Right atrium auricular region (tissue), 2 donors: ENCODE data around the gene P4HA1. TPM values are rescaled to one million over a fixed set of nuclear protein-coding genes. Genes with fewer than 3 reads are reported as not detected.

Experiments
- DNase-seq: peaks from one replicate; pipeline ENCODE4 v3.0.0-alpha.2; 2019; ENCODE audit warnings: low spot score
- H3K27ac ChIP-seq, 2 donors: fragments of 200-600 bp; sonication (generic); 1 replicate in 1 of 2; 2 replicates in 1 of 2; pipeline ENCODE4 v1.5.1; 2016 to 2019
- H3K27me3 ChIP-seq, 2 donors: fragments of 200-600 bp; sonication (generic); one replicate each; pipeline versions ENCODE4 v1.5.1 to v1.6.0; 2017 to 2019
- H3K36me3 ChIP-seq: fragments of 200-600 bp; sonication (generic); one replicate; pipeline ENCODE4 v1.5.1; 2016
- H3K4me1 ChIP-seq, 2 donors: fragments of 200-600 bp; sonication (generic); one replicate each; pipeline versions ENCODE4 v1.5.1 to v1.6.0; 2017 to 2019
- H3K4me3 ChIP-seq, 2 donors: fragments of 200-600 bp; sonication (generic); 1 replicate in 1 of 2; 2 replicates in 1 of 2; pipeline ENCODE4 v1.5.1; 2017 to 2019; ENCODE audit warnings: mild to moderate bottlenecking in 1 of 2, moderate library complexity in 1 of 2
- H3K9me3 ChIP-seq, 2 donors: fragments of 200-600 bp; sonication (generic); one replicate each; pipeline ENCODE4 v1.5.1; 2019
- total RNA-seq, 2 donors: library from RNA; depleted of rRNA; stranded (reverse); fragments of >200 nt; gene quantifications; one replicate each; pipeline ENCODE4 v1.1.0, GENCODE V29; 2016
- TF ChIP-seq, protein P1 (sequence below), 2 donors: fragments of 200-600 bp; sonication (generic); IDR thresholded peaks; one replicate each; pipeline ENCODE4 v1.5.1; 2019; ENCODE audit warnings: antibody characterized with exemption in 2 of 2

The P4HA1 gene
- 10 to 100 TPM; 29.5 to 45.4 TPM for total RNA-seq

DNA sequence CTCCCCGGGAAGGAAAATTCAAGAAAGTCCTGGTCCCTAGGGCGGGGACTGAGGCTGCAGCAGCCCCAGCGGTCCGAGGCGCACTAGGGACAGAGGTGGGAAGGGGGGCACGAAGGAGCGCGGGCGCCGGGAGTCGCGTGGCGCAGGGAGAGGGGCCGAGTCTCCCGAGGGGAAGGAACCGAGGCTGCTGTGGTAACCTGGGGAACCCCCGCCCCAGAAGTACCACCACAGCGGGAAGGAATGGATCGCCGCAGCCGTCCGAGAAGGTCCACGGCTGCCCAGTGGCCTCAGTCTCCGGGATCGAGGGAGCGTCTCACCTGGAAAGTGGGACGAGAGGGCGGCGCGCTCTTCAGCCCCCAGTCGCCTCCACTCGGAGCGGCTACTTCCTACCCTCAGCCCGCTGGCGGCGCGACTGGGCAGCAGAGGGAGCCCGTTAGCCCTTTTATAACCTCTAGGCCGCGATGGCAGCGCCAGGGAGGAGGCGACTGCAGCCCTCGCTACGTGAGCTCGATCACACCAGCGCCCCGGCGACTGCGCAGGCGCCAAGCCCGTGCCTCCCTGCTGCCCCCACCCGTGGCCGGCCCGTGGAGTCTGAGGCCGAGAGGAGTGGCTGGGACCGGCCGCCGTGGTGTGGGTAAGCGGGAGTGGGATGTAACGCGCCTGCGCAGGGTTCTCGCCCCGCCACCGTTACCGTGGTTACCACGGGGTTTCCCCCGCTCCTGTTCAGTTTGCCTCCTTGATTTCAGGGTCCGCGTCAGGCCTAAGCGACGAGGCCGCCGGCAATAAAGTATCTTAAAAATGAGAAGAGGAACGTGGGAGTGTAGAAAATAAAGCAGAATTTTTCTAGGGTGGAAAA, at the start of gene P4HA1:
P4HA1 (minus strand) TSS at position 418 of the 856 bp plus-strand sequence. CDS start 21,983 bp downstream, outside the sequence.
- no peaks in the 10 kb centered on the region for H3K36me3 ChIP-seq
- no peaks in the 10 kb centered on the region for H3K27me3 ChIP-seq
- H3K4me1 ChIP-seq, result peaks cover 0 to 20% of the 10 kb centered on the region in 2 donors
- no peaks in the 10 kb centered on the region for H3K9me3 ChIP-seq
- H3K27ac ChIP-seq, result peak within 1 kb of the TSS; percentile 96 to 98
- DNase-seq, result peak; percentile 99
- peak within 1 kb of the TSS; percentile 67 to 92 for H3K4me3 ChIP-seq
- TF ChIP-seq, protein P1, sequence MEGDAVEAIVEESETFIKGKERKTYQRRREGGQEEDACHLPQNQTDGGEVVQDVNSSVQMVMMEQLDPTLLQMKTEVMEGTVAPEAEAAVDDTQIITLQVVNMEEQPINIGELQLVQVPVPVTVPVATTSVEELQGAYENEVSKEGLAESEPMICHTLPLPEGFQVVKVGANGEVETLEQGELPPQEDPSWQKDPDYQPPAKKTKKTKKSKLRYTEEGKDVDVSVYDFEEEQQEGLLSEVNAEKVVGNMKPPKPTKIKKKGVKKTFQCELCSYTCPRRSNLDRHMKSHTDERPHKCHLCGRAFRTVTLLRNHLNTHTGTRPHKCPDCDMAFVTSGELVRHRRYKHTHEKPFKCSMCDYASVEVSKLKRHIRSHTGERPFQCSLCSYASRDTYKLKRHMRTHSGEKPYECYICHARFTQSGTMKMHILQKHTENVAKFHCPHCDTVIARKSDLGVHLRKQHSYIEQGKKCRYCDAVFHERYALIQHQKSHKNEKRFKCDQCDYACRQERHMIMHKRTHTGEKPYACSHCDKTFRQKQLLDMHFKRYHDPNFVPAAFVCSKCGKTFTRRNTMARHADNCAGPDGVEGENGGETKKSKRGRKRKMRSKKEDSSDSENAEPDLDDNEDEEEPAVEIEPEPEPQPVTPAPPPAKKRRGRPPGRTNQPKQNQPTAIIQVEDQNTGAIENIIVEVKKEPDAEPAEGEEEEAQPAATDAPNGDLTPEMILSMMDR (IDR thresholded peaks at IDR 0.05), result peak; percentile 46 to 79

DNA sequence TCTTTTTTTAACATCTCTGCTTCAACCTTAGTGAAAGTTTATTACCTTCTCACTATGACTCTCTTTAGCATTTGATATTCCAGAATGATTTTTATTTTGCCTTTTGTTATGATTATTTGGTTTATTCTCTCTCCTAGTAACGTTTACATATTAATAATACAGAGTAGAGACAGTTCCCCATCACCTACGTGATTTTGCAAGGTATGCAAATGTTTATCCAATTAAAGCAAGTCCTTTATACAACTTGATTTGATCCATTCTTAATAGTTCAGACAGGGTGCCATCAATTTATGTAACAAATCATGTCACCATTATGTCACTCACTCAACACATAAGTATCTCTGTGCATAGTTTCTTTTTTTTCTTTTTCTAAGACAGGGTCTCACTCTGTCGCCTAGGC, 44.9 kb upstream of the P4HA1 start:
- TF ChIP-seq, protein P1 (IDR thresholded peaks at IDR 0.05), result no peak
- Histone ChIP-seq H3K27ac (no peak overlapping the region), H3K27me3 (no peaks in the 10 kb centered on the region), H3K9me3 (no peaks in the 10 kb centered on the region), H3K4me1 (no peaks in the 10 kb centered on the region), H3K36me3 (peaks cover 89% of the 10 kb centered on the region), H3K4me3 (no peak overlapping the region)
- DNase-seq, result no peak

DNA sequence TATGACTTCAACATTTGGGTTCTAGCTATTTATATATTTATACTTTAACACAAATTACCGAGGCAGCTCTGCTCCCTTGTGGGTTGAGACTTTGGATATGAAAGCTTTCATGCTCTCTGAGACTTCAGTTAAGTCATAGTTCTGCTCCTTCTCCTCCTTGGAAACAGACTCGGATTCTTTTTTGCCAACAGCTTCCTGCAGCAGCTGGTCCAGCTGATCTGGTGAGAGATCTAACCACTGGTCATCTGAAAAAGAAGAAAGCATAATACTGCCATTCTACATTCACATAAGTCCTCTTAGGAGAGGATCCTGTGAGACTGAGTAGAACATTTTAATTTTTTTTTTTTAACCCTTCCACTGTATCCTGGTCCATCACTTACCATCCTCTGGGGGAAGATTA, 42.6 kb upstream of the P4HA1 start:
- Histone ChIP-seq H3K36me3 (peaks cover 89% of the 10 kb centered on the region), H3K27ac (no peak overlapping the region), H3K4me1 (no peaks in the 10 kb centered on the region), H3K4me3 (no peak overlapping the region), H3K9me3 (no peaks in the 10 kb centered on the region), H3K27me3 (no peaks in the 10 kb centered on the region)
- no peak for DNase-seq
- TF ChIP-seq, protein P1 (IDR thresholded peaks at IDR 0.05), result no peak

DNA sequence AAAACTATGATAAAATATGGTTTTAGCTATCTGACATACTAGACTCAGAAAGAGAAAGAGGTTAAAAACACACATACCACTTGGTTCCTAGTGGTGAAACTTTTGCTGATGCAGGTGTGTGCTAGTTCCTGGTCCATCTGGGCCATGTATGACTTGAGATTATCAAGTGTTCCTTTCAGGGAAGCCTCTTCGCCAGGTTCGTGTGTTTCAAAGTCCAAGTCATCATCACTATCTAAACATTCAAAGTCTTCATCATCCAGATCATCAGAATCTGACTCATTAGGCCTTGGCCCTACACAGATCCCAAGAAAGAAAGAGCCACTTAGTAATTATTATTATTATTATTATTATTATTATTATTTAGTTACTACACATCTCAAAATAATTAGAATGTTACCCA, 40.0 kb upstream of the P4HA1 start:
- TF ChIP-seq, protein P1 (IDR thresholded peaks at IDR 0.05), result no peak
- H3K27me3 ChIP-seq, result no peaks in the 10 kb centered on the region
- H3K36me3 ChIP-seq, result peaks cover 91% of the 10 kb centered on the region
- DNase-seq, result no peak
- no peak overlapping the region for H3K4me3 ChIP-seq
- no peaks in the 10 kb centered on the region for H3K4me1 ChIP-seq
- H3K9me3 ChIP-seq, result no peaks in the 10 kb centered on the region
- no peak overlapping the region for H3K27ac ChIP-seq

DNA sequence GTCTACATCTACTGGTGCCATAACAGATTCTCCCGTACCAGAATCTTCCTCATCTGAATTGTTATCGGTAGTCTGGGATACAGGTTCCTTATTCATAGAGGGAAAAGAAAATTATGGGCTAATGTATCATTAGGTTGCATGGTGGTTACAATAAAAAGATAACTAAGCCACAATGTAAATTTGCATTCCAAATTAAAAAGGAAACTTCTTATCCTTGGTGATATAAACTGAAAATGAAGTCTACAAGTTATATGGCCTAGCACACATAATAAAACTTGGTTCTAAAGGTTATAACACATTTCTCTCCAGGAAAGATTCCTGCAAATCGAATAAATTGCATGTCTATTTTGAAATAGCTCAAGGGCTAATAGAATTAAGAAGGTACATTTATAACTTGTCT, 38.1 kb upstream of the P4HA1 start:
- no peak overlapping the region for H3K27ac ChIP-seq
- DNase-seq, result no peak
- no peaks in the 10 kb centered on the region for H3K27me3 ChIP-seq
- peaks cover 86% of the 10 kb centered on the region for H3K36me3 ChIP-seq
- H3K9me3 ChIP-seq, result no peaks in the 10 kb centered on the region
- H3K4me3 ChIP-seq, result no peak overlapping the region
- TF ChIP-seq, protein P1 (IDR thresholded peaks at IDR 0.05), result no peak
- H3K4me1 ChIP-seq, result no peaks in the 10 kb centered on the region
